Measurements from ENCODE around the gene OR10J4. TPM values are rescaled to one million over a fixed set of nuclear protein-coding genes. Genes with fewer than 3 reads are reported as not detected.
"Not testable (repeated sequence)": the region's sequence is repeated elsewhere in the genome, so short reads cannot be mapped to it uniquely, and the experiment has no call there.

OR10J4 gene
- total RNA-seq, 1 experiment from 2014 or later, result not detected

- TF ChIP-seq CTCF (IDR thresholded peaks at IDR 0.05; ENCODE audit: unreplicated experiment), result no peak
- no peak for DNase-seq
- Mint-ChIP-seq H3K4me1 (ENCODE audit: low read depth, unreplicated experiment) (no peaks in the 10 kb centered on the region), H3K27me3 (ENCODE audit: unreplicated experiment) (no peaks in the 10 kb centered on the region), H3K9me3 (ENCODE audit: low read depth, unreplicated experiment) (peaks cover 13% of the 10 kb centered on the region), H3K27ac (ENCODE audit: unreplicated experiment) (no peak overlapping the region), H3K4me3 (ENCODE audit: low read depth, unreplicated experiment) (no peak overlapping the region), H3K36me3 (ENCODE audit: insufficient read depth, unreplicated experiment) (no peaks in the 10 kb centered on the region)
- intact Hi-C loops (cut with micrococcal nuclease; ENCODE audit: unreplicated experiment), result no loop called here
- CTCF ChIA-PET, result no interaction called here
- no TSS peak for BruUV-seq (replicated peaks)
Observed at GRCh38 chr1:159444511-159444910, 12.5 kb downstream of the OR10J4 start.

GRCh38 chr1:159448181-159448580, 16.2 kb downstream of the OR10J4 start:
- H3K27ac Mint-ChIP-seq (ENCODE audit: unreplicated experiment), result no peak overlapping the region
- H3K4me3 Mint-ChIP-seq (ENCODE audit: low read depth, unreplicated experiment), result no peak overlapping the region
- CTCF ChIA-PET, result no interaction called here
- BruUV-seq (replicated peaks), result no TSS peak
- peaks cover 21% of the 10 kb centered on the region for H3K9me3 Mint-ChIP-seq (ENCODE audit: low read depth, unreplicated experiment)
- no peak for TF ChIP-seq CTCF (IDR thresholded peaks at IDR 0.05; ENCODE audit: unreplicated experiment)
- no peak for DNase-seq
- no peaks in the 10 kb centered on the region for H3K27me3 Mint-ChIP-seq (ENCODE audit: unreplicated experiment)
- no peaks in the 10 kb centered on the region for H3K36me3 Mint-ChIP-seq (ENCODE audit: insufficient read depth, unreplicated experiment)
- no peaks in the 10 kb centered on the region for H3K4me1 Mint-ChIP-seq (ENCODE audit: low read depth, unreplicated experiment)
- intact Hi-C loops (cut with micrococcal nuclease; ENCODE audit: unreplicated experiment), result no loop called here

GRCh38 chr1:159449605-159450004, 17.6 kb downstream of the OR10J4 start:
- H3K27me3 Mint-ChIP-seq (ENCODE audit: unreplicated experiment); H3K4me1 Mint-ChIP-seq (ENCODE audit: low read depth, unreplicated experiment); DNase-seq; H3K27ac Mint-ChIP-seq (ENCODE audit: unreplicated experiment); H3K36me3 Mint-ChIP-seq (ENCODE audit: insufficient read depth, unreplicated experiment); H3K4me3 Mint-ChIP-seq (ENCODE audit: low read depth, unreplicated experiment); CTCF ChIA-PET; BruUV-seq (replicated peaks); intact Hi-C loops (cut with micrococcal nuclease; ENCODE audit: unreplicated experiment): not testable (repeated sequence)
- H3K9me3 Mint-ChIP-seq (ENCODE audit: low read depth, unreplicated experiment), result peaks cover 24% of the 10 kb centered on the region

GRCh38 chr1:159459551-159459950, 27.5 kb downstream of the OR10J4 start:
- Mint-ChIP-seq H3K4me3 (ENCODE audit: low read depth, unreplicated experiment) (no peak overlapping the region), H3K36me3 (ENCODE audit: insufficient read depth, unreplicated experiment) (no peaks in the 10 kb centered on the region)
- intact Hi-C loops (cut with micrococcal nuclease; ENCODE audit: unreplicated experiment), result no loop called here

More at GRCh38 chr1:159459551-159459950, 27.5 kb downstream of the OR10J4 start:
- Mint-ChIP-seq H3K9me3 (ENCODE audit: low read depth, unreplicated experiment) (peaks cover 7% of the 10 kb centered on the region), H3K27ac (ENCODE audit: unreplicated experiment) (no peak overlapping the region), H3K27me3 (ENCODE audit: unreplicated experiment) (no peaks in the 10 kb centered on the region), H3K4me1 (ENCODE audit: low read depth, unreplicated experiment) (no peaks in the 10 kb centered on the region)
- no peak for DNase-seq
- no peak for TF ChIP-seq CTCF (IDR thresholded peaks at IDR 0.05; ENCODE audit: unreplicated experiment)
- no TSS peak for BruUV-seq (replicated peaks)
- CTCF ChIA-PET, result no interaction called here
